NCI-H510A (cell line): ENCODE measurements around the gene JAKMIP2.
"Not testable (repeated sequence)": the region's sequence is repeated elsewhere in the genome, so short reads cannot be mapped to it uniquely, and the experiment has no call there.

Experiments
- DNase-seq: peaks from one replicate; lab custom pipeline; 2025; lab: John Stamatoyannopoulos, UW

JAKMIP2 gene

GRCh38 chr5:147557876-147558745 lies 224.4 kb downstream of the JAKMIP2 start:
- DNase-seq: no peak

- DNase-seq: no peak
Measured at GRCh38 chr5:147555176-147555575, 227.4 kb downstream of the JAKMIP2 start.

- no peak for DNase-seq
Measured at GRCh38 chr5:147554261-147554817, 228.2 kb downstream of the JAKMIP2 start.

GRCh38 chr5:147553817-147554216 lies 228.7 kb downstream of the JAKMIP2 start:
- not testable (repeated sequence) for DNase-seq

GRCh38 chr5:147552897-147553296 lies 229.6 kb downstream of the JAKMIP2 start:
- DNase-seq: no peak

- DNase-seq: no peak
Measured at GRCh38 chr5:147551677-147552076, 230.9 kb downstream of the JAKMIP2 start.

- no peak for DNase-seq
Measured at GRCh38 chr5:147547730-147548129, 234.8 kb downstream of the JAKMIP2 start.

GRCh38 chr5:147544556-147544955 lies 238.0 kb downstream of the JAKMIP2 start:
- no peak for DNase-seq

GRCh38 chr5:147539053-147539452 lies 243.5 kb downstream of the JAKMIP2 start:
- no peak for DNase-seq

- DNase-seq: no peak
Measured at GRCh38 chr5:147538236-147538635, 244.3 kb downstream of the JAKMIP2 start.
